Stimulated activated naive CD4-positive, alpha-beta T cell treated with Interleukin-2 at 50 U/mL for 16 hours (primary cell): ENCODE results near the gene CLIP1.
A peak's percentile ranks its signal among the peaks of the same experiment; 100 is the strongest.
"Not testable (repeated sequence)": the region's sequence is repeated elsewhere in the genome, so short reads cannot be mapped to it uniquely, and the experiment has no call there.

ENCODE experiments used
- DNase-seq: peaks from one replicate; lab custom pipeline; 2025; lab: John Stamatoyannopoulos, UW

The CLIP1 gene

GRCh38 chr12:122421821-122422729 is at the start of gene CLIP1:
CLIP1 (minus strand) TSS chr12:122422669; CDS start chr12:122380452, 42,217 bp downstream.
- DNase-seq: peak; percentile 58

GRCh38 chr12:122471324-122472226 is 49.1 kb upstream of the CLIP1 start:
- no peak for DNase-seq

GRCh38 chr12:122470576-122470975 is 48.1 kb upstream of the CLIP1 start:
- not testable (repeated sequence) for DNase-seq

- not testable (repeated sequence) for DNase-seq
These were observed 47.4 kb upstream of the CLIP1 start for GRCh38 chr12:122469856-122470255.

- DNase-seq: no peak
These were observed 45.5 kb upstream of the CLIP1 start for GRCh38 chr12:122467983-122468382.

GRCh38 chr12:122464317-122465042 is 42.0 kb upstream of the CLIP1 start:
- DNase-seq: not testable (repeated sequence)

- no peak for DNase-seq
These were observed 38.2 kb upstream of the CLIP1 start for GRCh38 chr12:122460641-122461040.

GRCh38 chr12:122460061-122460460 is 37.6 kb upstream of the CLIP1 start:
- no peak for DNase-seq

GRCh38 chr12:122459211-122459610 is 36.7 kb upstream of the CLIP1 start:
- DNase-seq: no peak

GRCh38 chr12:122458105-122459035 is 35.9 kb upstream of the CLIP1 start:
- DNase-seq: no peak

- no peak for DNase-seq
These were observed 35.2 kb upstream of the CLIP1 start for GRCh38 chr12:122457627-122458026.

- no peak for DNase-seq
These were observed 32.3 kb upstream of the CLIP1 start for GRCh38 chr12:122454739-122455138.

GRCh38 chr12:122454250-122454721 is 31.8 kb upstream of the CLIP1 start:
- no peak for DNase-seq

GRCh38 chr12:122452701-122453285 is 30.3 kb upstream of the CLIP1 start:
- DNase-seq: no peak

- no peak for DNase-seq
These were observed 26.8 kb upstream of the CLIP1 start for GRCh38 chr12:122449317-122449716.

- DNase-seq: not testable (repeated sequence)
These were observed 25.4 kb upstream of the CLIP1 start for GRCh38 chr12:122447825-122448224.

- not testable (repeated sequence) for DNase-seq
These were observed 23.9 kb upstream of the CLIP1 start for GRCh38 chr12:122446390-122446789.

- DNase-seq: not testable (repeated sequence)
These were observed 21.6 kb upstream of the CLIP1 start for GRCh38 chr12:122444071-122444470.

- DNase-seq: not testable (repeated sequence)
These were observed 16.4 kb upstream of the CLIP1 start for GRCh38 chr12:122438822-122439221.

GRCh38 chr12:122437656-122438121 is 15.2 kb upstream of the CLIP1 start:
- no peak for DNase-seq
